Natural killer cell (primary cell): ENCODE measurements around the gene OR2H2. TPM values are rescaled to one million over a fixed set of nuclear protein-coding genes. Genes with fewer than 3 reads are reported as not detected.

Source experiments
- ATAC-seq, 3 donors: fragments of 150-1000 bp in 2 of 3; fragments of 200-7000 bp in 1 of 3; cut with Tn5 transposase; 1 replicate in 1 of 3; 2 replicates in 2 of 3; pipeline ENCODE4 v1.10.0; 2021; ENCODE audit warnings: mild to moderate bottlenecking in 2 of 3, moderate library complexity in 2 of 3
- DNase-seq, 2 donors: peaks; one replicate each; pipeline versions ENCODE4 v3.0.0 to v3.0.0-alpha.2; 2013 to 2021; ENCODE audit warnings: mixed read lengths in 1 of 2
- H3K27ac ChIP-seq: one replicate; pipeline ENCODE4 v1.5.1; 2013; ENCODE audit warnings: mild to moderate bottlenecking, low read length
- H3K27me3 ChIP-seq: one replicate; pipeline ENCODE4 v1.6.1; 2013; ENCODE audit warnings: low read length; ENCODE audit not compliant: control insufficient read depth, insufficient read depth
- H3K36me3 ChIP-seq: one replicate; pipeline ENCODE4 v1.6.1; 2013; ENCODE audit warnings: low read length; ENCODE audit not compliant: control insufficient read depth, insufficient read depth
- H3K4me1 ChIP-seq: one replicate; pipeline ENCODE4 v1.6.1; 2013; ENCODE audit warnings: low read length; ENCODE audit not compliant: control insufficient read depth, insufficient read depth
- H3K4me3 ChIP-seq: one replicate; pipeline ENCODE4 v1.5.1; 2013; ENCODE audit warnings: low read length
- H3K9me3 ChIP-seq: one replicate; pipeline ENCODE4 v1.6.1; 2013; ENCODE audit warnings: low read length; ENCODE audit not compliant: control insufficient read depth, insufficient read depth
- H3K27ac Mint-ChIP-seq, 2 donors: one replicate each; pipeline ENCODE4 v1.8.0; 2022; ENCODE audit warnings: mild to moderate bottlenecking in 2 of 2, mixed read lengths in 2 of 2, moderate library complexity in 1 of 2
- H3K27me3 Mint-ChIP-seq, 2 donors: one replicate each; pipeline ENCODE4 v1.8.0; 2022; ENCODE audit warnings: low read depth in 2 of 2, mixed read lengths in 2 of 2
- H3K36me3 Mint-ChIP-seq: one replicate; pipeline ENCODE4 v1.8.0; 2022; ENCODE audit warnings: mixed read lengths
- H3K4me1 Mint-ChIP-seq, 2 donors: one replicate each; pipeline ENCODE4 v1.8.0; 2022; ENCODE audit warnings: mixed read lengths in 2 of 2
- H3K4me3 Mint-ChIP-seq: one replicate; pipeline ENCODE4 v1.8.0; 2022; ENCODE audit warnings: mild to moderate bottlenecking, moderate library complexity, mixed read lengths
- H3K9me3 Mint-ChIP-seq, 2 donors: one replicate each; pipeline ENCODE4 v1.8.0; 2022; ENCODE audit warnings: mixed read lengths in 2 of 2
- CTCF ChIP-seq: fragments of 200-600 bp; IDR thresholded peaks from one replicate; pipeline ENCODE4 v1.8.0; 2022; ENCODE audit warnings: antibody characterized with exemption
- WGBS: methylation state at CpG from one replicate; pipeline ENCODE4 v1.1.7; 2013; ENCODE audit warnings: missing lambda C conversion rate; ENCODE audit not compliant: insufficient coverage; 5-methylcytosine and 5-hydroxymethylcytosine counted together
- intact Hi-C: fragments of 100-400 bp; cut with micrococcal nuclease; formaldehyde crosslinking; loops from one replicate; pipeline ENCODE4 v1.14.2; 2022
- total RNA-seq, 4 donors: library from RNA; stranded (reverse); fragments of 120-200 nt in 1 of 4; gene quantifications; one replicate each; pipeline versions ENCODE4 v1.2.3 to v1.2.4, GENCODE V29; 2013 to 2022

OR2H2 gene
- total RNA-seq, 3 donors from 2014 or later (not counting 1 experiment from before 2014, with no cell fraction given), result not detected

DNA sequence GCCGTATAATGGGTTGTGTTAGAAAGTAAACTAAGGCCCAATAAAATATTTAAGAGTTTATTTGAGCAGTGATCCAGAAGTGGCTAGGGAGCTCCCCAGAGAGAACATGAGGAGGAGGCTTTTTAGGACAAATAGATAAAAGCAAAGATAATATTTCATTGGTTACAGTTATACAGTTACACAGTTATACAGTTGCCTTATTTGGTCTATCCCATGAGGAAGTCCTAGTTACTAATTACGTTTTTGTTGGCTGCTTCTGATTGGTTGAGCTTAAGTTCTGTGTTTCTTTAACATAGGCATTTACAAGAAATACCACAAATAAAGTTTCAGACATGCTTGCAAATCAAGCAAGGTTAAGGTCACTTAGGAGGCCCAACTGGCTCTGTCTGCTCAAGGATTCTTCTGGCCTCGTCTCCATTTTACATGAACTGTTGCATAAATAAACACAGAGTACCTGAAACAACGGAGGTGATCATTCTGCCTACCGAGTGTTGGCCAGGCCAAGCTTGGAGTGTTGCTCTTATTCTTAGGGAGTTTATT, 32.3 kb upstream of the OR2H2 start:
- H3K9me3 Mint-ChIP-seq, result no peaks in the 10 kb centered on the region

GRCh38 chr6:29553268-29554057, 31.5 kb upstream of the OR2H2 start:
- peaks cover 45 to 66% of the 10 kb centered on the region in 2 donors for H3K27me3 Mint-ChIP-seq

More for the DNA sequence above, 32.3 kb upstream of the OR2H2 start:
- H3K36me3 ChIP-seq, result no peaks in the 10 kb centered on the region
- peaks cover 25% of the 10 kb centered on the region for H3K27me3 ChIP-seq
- WGBS, result 57% methylated on average over 3 of the region's 5 CpGs
- no peak overlapping the region for H3K27ac ChIP-seq
- DNase-seq (peak in 1 of 2 donors; percentile 76), ATAC-seq (peak; percentile 60 to 81 (median 66))
- peaks cover 6% of the 10 kb centered on the region for H3K36me3 Mint-ChIP-seq
- peaks cover 13 to 15% of the 10 kb centered on the region in 2 donors for H3K4me1 Mint-ChIP-seq
- H3K4me3 ChIP-seq, result no peak overlapping the region
- H3K27ac Mint-ChIP-seq, result no peak overlapping the region
- H3K9me3 ChIP-seq, result no peaks in the 10 kb centered on the region
- H3K4me1 ChIP-seq, result peaks cover 10% of the 10 kb centered on the region
- H3K4me3 Mint-ChIP-seq, result peak overlapping the region; percentile 70
- intact Hi-C loops, result no loop called here
- TF ChIP-seq CTCF, result no peak
- peaks cover 44 to 68% of the 10 kb centered on the region in 2 donors for H3K27me3 Mint-ChIP-seq

GRCh38 chr6:29554764-29555163, 30.2 kb upstream of the OR2H2 start:
- Mint-ChIP-seq H3K4me1 (peaks cover 13 to 15% of the 10 kb centered on the region in 2 donors), H3K4me3 (no peak overlapping the region), H3K27me3 (peaks cover 43 to 78% of the 10 kb centered on the region in 2 donors), H3K27ac (no peak overlapping the region), H3K36me3 (peaks cover 6% of the 10 kb centered on the region), H3K9me3 (no peaks in the 10 kb centered on the region)
- Histone ChIP-seq H3K4me1 (peaks cover 10% of the 10 kb centered on the region), H3K27me3 (peaks cover 25% of the 10 kb centered on the region), H3K27ac (no peak overlapping the region), H3K36me3 (no peaks in the 10 kb centered on the region), H3K9me3 (no peaks in the 10 kb centered on the region), H3K4me3 (no peak overlapping the region)
- ATAC-seq, result no peak
- no peak for TF ChIP-seq CTCF
- intact Hi-C loops, result no loop called here
- 78% methylated on average over 5 of the region's 5 CpGs for WGBS
- no peak for DNase-seq

More at GRCh38 chr6:29553268-29554057, 31.5 kb upstream of the OR2H2 start:
- Histone ChIP-seq H3K4me1 (peaks cover 10% of the 10 kb centered on the region), H3K27ac (no peak overlapping the region), H3K27me3 (peaks cover 25% of the 10 kb centered on the region), H3K9me3 (no peaks in the 10 kb centered on the region), H3K4me3 (no peak overlapping the region), H3K36me3 (no peaks in the 10 kb centered on the region)
- H3K27ac Mint-ChIP-seq, result no peak overlapping the region
- intact Hi-C loops, result no loop called here
- TF ChIP-seq CTCF, result no peak
- WGBS, result 5% methylated on average over 82 of the region's 83 CpGs
- H3K9me3 Mint-ChIP-seq, result no peaks in the 10 kb centered on the region
- H3K36me3 Mint-ChIP-seq, result peaks cover 6% of the 10 kb centered on the region
- H3K4me3 Mint-ChIP-seq, result peak overlapping the region; percentile 70
- ATAC-seq, result peak in 2 of 3 donors; percentile 51 to 61
- peak in 1 of 2 donors; percentile 27 for DNase-seq
- peaks cover 13 to 15% of the 10 kb centered on the region in 2 donors for H3K4me1 Mint-ChIP-seq
